NCI-H226 (cell line): ENCODE results near the gene SLC22A23.

ENCODE experiments used
- DNase-seq: peaks from one replicate; pipeline ENCODE4 v3.0.0-alpha.2; 2015

Gene SLC22A23

GRCh38 chr6:3471711-3472110 lies 14.9 kb upstream of the SLC22A23 start:
- no peak for DNase-seq

GRCh38 chr6:3471286-3471685 lies 14.4 kb upstream of the SLC22A23 start:
- no peak for DNase-seq

GRCh38 chr6:3468585-3468984 lies 11.7 kb upstream of the SLC22A23 start:
- DNase-seq, result no peak

GRCh38 chr6:3467996-3468395 lies 11.1 kb upstream of the SLC22A23 start:
- DNase-seq, result no peak

- DNase-seq, result no peak
Observed at GRCh38 chr6:3466488-3467219, 9.8 kb upstream of the SLC22A23 start.

GRCh38 chr6:3460253-3460652 lies 3.4 kb upstream of the SLC22A23 start:
- no peak for DNase-seq

GRCh38 chr6:3458706-3459421 lies 2.0 kb upstream of the SLC22A23 start:
- DNase-seq, result no peak

- DNase-seq, result no peak
Observed at GRCh38 chr6:3457710-3458602, 1.1 kb upstream of the SLC22A23 start.

GRCh38 chr6:3456395-3456897 lies 404 bp downstream of the SLC22A23 start:
- no peak for DNase-seq

GRCh38 chr6:3455569-3456394 lies 1.1 kb downstream of the SLC22A23 start:
- no peak for DNase-seq

GRCh38 chr6:3455147-3455568 lies 1.7 kb downstream of the SLC22A23 start:
- no peak for DNase-seq

GRCh38 chr6:3454273-3455010 lies 2.4 kb downstream of the SLC22A23 start:
- no peak for DNase-seq

GRCh38 chr6:3453413-3454272 lies 3.2 kb downstream of the SLC22A23 start:
- no peak for DNase-seq

GRCh38 chr6:3451498-3451897 lies 5.4 kb downstream of the SLC22A23 start:
- DNase-seq, result no peak

GRCh38 chr6:3450888-3451287 lies 6.0 kb downstream of the SLC22A23 start:
- no peak for DNase-seq

- no peak for DNase-seq
Observed at GRCh38 chr6:3449750-3450305, 7.0 kb downstream of the SLC22A23 start.

- DNase-seq, result no peak
Observed at GRCh38 chr6:3449321-3449720, 7.5 kb downstream of the SLC22A23 start.

GRCh38 chr6:3447005-3447404 lies 9.8 kb downstream of the SLC22A23 start:
- DNase-seq, result no peak

- no peak for DNase-seq
Observed at GRCh38 chr6:3446184-3446583, 10.7 kb downstream of the SLC22A23 start.
